HL-60 (cell line): ENCODE results near the gene FBXO2.

Experiments used
- DNase-seq, 2 experiments: peaks; one replicate each; pipeline ENCODE4 v3.0.0-alpha.2; 2010 to 2020; ENCODE audit warnings: low read depth in 1 of 2, low spot score in 1 of 2
- H3K27ac ChIP-seq: fragments of 250-450 bp; sonication (Bioruptor Pico); replicated peaks from 2 replicates; pipeline ENCODE4 v1.5.1; 2020; ENCODE audit warnings: mild to moderate bottlenecking, moderate library complexity
- H3K27me3 ChIP-seq: fragments of 250-450 bp; sonication (Bioruptor Pico); 2 replicates; pipeline ENCODE4 v1.5.1; 2021; ENCODE audit warnings: mild to moderate bottlenecking, moderate library complexity; ENCODE audit not compliant: insufficient read depth, poor library complexity, severe bottlenecking
- H3K4me3 ChIP-seq: replicated peaks from 2 replicates; pipeline ENCODE4 v1.5.1; 2011; ENCODE audit warnings: mild to moderate bottlenecking, control low read depth, low read length; ENCODE audit not compliant: insufficient read depth
- CTCF ChIP-seq: IDR thresholded peaks from one replicate; pipeline ENCODE4 v1.5.1; 2011; ENCODE audit warnings: low read length, control low read depth, inconsistent platforms; ENCODE audit not compliant: insufficient read depth
- GABPA ChIP-seq: IDR thresholded peaks from 2 replicates; pipeline ENCODE4 v1.6.1; 2012; ENCODE audit warnings: low read depth
- POLR2AphosphoS5 ChIP-seq: IDR thresholded peaks from 2 replicates; pipeline ENCODE4 v1.6.1; 2012; ENCODE audit warnings: low read depth
- REST ChIP-seq: IDR thresholded peaks from 2 replicates; pipeline ENCODE4 v1.6.1; 2012; ENCODE audit warnings: low read depth; ENCODE audit not compliant: insufficient replicate concordance
- SPI1 ChIP-seq: IDR thresholded peaks from 2 replicates; pipeline ENCODE4 v1.6.1; 2012; ENCODE audit warnings: low read depth, mild to moderate bottlenecking, borderline replicate concordance

Gene FBXO2

GRCh38 chr1:11682799-11683198 is 28.6 kb upstream of the FBXO2 start:
- DNase-seq: no peak
- Histone ChIP-seq H3K27ac (no peak overlapping the region), H3K4me3 (no peak overlapping the region), H3K27me3 (no peaks in the 10 kb centered on the region)
- TF ChIP-seq CTCF: no peak

- H3K27ac ChIP-seq: no peak overlapping the region
- no peak for DNase-seq
- H3K4me3 ChIP-seq: no peak overlapping the region
- H3K27me3 ChIP-seq: no peaks in the 10 kb centered on the region
- TF ChIP-seq CTCF: no peak
- TF ChIP-seq POLR2AphosphoS5: no peak
- no peak for TF ChIP-seq REST
- TF ChIP-seq SPI1: no peak
- no peak for TF ChIP-seq GABPA
Observed at GRCh38 chr1:11682287-11682771, 28.1 kb upstream of the FBXO2 start.

GRCh38 chr1:11681071-11681771 is 27.0 kb upstream of the FBXO2 start, which contains the start of gene MAD2L2:
Gene MAD2L2 (minus strand): TSS chr1:11681148. CDS start chr1:11680601, 547 bp downstream.
- Histone ChIP-seq H3K4me3 (peak within 1 kb of the TSS; percentile 98), H3K27ac (peak within 1 kb of the TSS; percentile 72), H3K27me3 (no peaks in the 10 kb centered on the region)
- peak; percentile 72 to 77 for DNase-seq
- TF ChIP-seq CTCF (no peak), GABPA (no peak; the same call in 1 of the 2 replicates), REST (no peak), POLR2AphosphoS5 (peak; percentile 70; the same call in 1 of the 2 replicates)

DNA sequence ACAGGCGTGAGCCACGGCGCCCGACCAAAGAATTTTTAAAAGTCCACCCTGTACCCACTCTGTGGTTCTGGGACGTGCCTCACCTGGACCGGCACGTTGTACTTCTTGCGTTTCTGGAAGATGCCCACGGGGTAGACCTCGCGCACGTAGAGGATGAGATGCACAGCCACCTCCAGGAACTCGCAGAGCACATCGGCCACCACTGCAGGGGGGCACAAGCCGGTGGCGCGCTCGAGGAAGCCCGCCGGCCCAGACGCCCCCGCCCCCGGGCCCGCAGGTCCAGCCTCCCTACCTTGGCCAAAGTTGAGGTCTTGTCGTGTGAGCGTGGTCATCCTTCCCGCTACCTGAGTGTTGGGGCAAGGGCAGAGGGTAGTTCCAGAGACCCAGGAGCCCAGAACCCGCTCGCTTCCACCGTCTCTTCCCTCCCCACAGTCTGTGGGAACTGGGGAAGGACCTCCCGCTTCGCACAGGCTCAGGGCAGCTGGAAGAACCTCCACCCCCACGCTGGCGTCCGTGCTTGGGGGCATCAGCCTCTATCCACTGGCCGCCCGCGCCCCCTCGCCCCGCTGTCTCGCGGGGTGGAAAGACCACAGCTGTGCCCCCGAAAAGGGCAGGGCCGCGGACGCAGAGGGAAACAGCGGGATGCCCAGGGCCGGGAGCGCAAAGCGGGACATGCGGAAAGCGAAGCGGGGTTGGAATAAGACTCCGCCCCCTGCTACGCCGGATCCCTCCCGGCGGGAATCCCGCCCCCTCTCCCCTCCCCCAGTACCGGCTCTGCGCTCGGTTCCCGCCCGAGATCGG is 26.2 kb upstream of the FBXO2 start:
- TF ChIP-seq CTCF (no peak), GABPA (no peak), POLR2AphosphoS5 (no peak), SPI1 (no peak), REST (no peak)
- Histone ChIP-seq H3K27ac (peak overlapping the region; percentile 72), H3K4me3 (peak overlapping the region; percentile 98), H3K27me3 (no peaks in the 10 kb centered on the region)
- no peak for DNase-seq
